GM19023 (cell line): ENCODE measurements around the gene SHC2.
"Not testable (repeated sequence)": the region's sequence is repeated elsewhere in the genome, so short reads cannot be mapped to it uniquely, and the experiment has no call there.

ENCODE experiments used
- ATAC-seq: cut with Tn5 transposase; IDR thresholded peaks from one replicate; pipeline ENCODE4 v1.9.1; 2021; ENCODE audit warnings: mild to moderate bottlenecking, moderate library complexity; ENCODE audit not compliant: unreplicated experiment

SHC2 gene

DNA sequence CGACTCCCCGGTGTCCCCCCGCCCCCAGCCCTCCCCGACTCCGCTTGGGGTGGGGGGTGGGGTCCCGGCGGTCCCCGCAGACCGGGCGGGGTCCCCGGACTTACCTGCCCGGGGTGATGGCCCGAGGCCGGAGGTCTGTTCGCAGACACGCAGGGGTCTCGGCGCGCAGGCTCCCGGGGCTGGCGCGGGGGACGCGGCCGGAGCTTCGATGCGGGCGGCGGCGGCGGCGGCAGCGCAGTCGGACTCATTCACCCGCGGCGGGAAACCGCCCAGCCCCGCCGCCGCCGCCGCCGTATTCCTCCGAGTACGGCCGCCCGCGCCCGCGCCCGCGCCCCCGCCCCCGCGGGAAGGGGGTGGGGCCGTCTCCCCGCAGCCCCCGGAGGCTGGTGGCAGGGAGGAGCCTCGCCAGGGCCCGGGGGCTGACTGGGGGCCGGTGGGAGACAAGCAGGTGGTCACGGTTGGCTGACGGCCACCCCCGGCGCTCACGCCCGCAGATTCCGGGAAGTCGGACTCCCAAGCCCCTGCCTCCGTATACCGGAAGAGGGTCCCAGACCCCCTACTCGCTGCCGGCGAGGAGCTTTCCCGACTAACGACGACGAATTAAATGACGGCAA lies 51.8 kb downstream of the SHC2 start, which contains the start of gene C2CD4C:
C2CD4C (minus strand) TSS at position 246 of the 614 bp plus-strand sequence. CDS start 786 bp downstream, outside the sequence.
- ATAC-seq: no peak

DNA sequence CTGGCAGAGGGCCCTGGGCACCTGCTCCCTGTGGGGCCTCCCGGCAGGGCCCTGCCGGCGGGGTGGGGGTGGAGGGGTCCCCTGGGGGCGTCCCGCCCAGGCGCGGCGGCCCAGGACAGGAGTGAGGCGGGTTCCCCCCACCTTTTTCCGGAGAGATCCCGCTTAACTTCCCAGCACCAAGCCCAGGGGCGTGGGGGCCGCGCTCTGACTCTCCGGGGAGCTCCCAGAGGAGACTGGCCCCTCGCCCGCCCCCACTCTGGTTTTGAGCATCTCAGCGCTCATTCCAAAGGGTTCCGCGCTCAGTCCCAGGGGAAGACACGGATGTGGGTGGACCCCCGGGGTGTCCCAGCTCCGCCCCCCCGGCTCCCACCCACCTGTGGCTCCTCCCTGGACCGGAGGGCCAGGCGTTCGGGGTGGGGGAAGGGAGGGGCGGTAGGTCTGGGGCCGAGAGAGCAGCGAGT lies 52.4 kb downstream of the SHC2 start:
- no peak for ATAC-seq

DNA sequence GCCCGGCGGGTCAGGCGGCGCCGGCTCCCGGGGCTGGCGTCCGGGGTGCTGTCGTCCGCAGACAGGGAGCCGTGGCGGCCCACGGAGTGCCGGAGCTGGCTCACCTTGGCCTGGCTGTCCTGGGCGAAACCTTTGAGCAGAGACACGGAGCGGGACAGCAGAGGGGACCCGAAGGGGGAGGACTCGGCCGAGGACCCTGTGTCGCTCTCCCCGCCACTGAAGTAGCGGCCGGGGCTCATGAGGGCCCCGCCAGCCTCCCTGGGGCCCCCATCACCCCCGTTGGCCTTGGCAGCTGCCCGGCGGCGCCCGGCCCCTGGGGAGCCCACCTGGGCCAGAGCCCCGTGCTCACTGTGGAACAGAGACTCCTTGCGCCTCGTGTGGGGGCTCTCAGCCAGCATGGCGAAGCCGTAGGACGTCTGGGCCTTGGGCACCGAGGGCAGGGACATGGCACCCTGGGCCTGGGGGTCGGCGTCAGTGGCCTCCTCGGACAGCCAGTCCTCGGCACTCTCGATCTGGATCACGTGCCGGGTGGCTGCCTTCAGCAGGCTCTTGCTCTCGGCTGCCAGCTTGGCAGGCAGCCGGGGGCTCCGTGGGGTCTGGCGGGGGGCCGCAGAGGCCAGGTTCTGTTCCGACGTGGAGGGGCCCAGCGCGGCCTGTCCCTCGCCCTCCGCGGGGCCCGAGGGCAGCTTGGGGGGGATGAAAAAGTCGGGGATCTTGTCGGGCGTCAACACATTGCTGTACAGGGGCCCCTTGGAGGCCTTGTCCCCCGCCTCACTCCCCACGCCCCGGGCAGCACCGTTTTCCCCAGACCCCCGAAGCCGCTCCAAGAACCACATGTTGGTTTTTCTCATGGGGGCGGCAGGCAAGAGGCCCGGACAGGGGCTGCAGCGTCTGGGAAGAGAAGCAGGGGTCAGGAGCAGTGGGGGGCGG lies 53.1 kb downstream of the SHC2 start:
- ATAC-seq: no peak

DNA sequence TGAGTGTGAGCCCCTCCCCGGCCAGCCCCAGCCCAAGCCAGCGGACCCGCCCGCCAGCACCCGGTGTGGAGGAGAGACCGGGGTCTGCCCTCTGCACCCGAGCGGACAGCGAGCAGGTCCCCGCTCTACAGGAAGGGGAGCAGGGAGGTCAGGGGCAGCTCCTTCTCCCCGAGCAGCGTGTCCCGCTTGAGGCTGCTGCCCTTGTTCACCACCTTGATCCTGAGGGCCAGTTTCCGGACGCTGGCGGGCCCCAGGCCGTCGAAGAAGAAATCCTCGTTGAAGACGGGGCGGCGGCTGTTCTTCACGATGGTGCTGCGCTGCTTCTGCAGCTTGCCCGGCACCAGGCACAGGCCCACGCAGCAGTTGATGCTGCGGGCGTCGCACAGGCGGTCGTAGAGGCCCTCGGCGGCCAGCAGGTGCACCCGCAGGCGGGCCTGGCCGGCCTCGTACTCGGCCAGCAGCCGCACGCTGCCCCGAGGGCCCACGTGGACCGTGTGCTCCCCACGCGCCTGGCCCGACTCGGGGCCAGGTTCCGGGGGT lies 53.8 kb downstream of the SHC2 start:
- ATAC-seq: no peak

DNA sequence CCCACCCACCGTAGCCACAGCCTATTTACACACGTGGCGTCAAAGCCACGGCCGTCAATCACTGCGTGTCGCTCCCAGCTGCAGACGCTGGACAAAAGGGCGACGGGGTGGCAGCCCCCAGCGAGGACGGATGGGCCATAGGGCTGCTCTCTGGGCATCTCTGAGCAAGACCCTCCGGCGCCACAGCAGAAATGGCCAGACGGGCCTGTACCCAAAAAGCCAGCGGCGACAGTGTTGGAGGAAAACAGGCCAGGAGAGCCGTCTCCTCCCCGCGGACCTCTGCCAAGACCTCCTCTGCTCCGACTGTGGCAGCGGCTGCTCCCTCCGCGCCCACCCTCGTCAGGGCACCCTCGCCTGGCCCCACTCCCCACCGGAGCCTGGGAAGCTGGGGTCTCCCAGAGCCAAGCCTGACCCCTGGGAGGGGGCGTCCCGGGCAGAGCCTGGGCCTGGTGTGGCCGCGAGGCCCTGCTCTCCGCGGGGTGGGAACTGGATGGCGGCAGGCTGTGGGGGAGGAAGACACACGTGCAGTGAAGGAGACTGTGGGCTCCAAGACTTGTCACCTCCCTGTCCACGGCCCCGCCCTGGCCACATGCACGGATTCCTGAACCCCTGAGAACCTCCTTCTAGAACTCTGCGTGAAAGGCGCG lies 54.6 kb downstream of the SHC2 start:
- ATAC-seq: no peak

DNA sequence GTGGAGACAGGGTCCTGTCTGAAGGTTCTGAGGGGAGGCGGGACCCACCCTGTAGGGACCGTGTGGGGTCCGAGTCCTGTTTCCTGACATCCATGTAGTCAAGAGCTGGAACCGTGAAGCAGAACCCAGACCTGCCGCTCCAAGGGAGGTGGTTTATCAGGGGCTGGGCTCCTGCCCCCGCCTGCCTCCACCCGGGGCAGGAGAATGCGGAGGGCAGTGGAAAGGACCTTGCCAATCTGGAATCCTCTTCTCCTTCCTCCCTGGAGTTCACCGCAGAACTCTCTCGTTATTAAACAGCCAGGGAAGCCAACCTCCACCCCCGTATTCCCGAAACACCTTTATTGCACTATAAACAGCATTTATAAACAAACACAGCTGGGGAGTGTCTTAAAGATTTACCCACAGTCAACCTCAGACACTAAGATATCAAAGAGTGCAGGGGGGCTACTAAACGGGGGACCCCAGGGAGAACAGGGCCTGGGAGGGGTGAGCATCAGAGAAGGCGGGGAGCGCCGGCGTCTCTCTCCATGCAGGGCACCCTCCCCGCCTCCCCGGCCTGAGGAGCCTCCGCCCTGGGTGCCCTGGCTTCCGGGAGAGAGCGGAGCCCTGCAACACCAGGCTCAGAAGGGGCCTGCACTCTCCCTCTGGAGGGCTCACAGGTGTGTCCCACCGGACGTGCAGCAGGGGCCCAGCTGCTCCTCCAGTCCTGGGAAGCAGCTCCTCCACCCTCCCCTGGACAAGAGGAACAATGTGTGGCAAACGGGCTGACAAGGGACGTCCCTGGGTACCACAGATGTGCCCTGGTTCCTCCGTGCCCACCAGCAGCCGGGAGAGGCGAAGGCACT lies 55.5 kb downstream of the SHC2 start:
- ATAC-seq: no peak

DNA sequence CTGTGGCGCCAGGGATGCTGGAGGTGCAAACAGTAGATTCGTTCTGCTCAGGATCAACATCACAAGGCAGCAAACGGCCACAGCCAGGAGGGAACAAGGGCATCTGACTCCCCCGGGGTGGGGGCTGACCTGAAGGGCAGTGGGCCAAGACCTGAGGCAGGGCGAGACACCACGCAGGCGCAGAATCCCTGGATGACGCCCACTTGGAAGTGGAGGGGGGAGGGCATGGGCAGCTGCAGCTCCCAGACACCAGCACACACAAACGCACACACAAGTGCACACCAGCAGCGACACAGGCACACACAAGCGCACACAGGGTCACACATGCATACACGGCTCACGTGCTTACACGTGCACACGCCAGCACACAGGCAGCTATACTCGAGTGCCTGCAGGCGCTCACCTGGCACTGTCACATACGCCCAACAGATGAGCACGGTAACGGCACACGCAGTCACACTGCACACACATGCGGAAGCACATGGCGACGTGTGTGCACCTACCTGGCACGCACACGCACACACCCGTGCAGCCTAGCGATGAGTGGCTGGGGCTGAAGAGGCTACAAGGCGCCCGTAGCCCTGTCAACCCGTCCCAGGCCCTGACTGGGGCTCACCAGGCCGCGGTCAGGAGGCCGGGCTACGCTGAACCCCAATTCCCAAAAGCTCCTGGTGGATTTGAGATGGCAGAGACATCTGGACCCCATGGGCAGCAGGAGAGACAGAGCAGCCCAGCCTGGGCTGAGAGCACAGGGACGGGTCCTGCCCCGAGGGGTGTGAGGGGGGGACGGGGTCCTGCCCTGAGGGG lies 57.4 kb downstream of the SHC2 start:
- ATAC-seq: no peak

DNA sequence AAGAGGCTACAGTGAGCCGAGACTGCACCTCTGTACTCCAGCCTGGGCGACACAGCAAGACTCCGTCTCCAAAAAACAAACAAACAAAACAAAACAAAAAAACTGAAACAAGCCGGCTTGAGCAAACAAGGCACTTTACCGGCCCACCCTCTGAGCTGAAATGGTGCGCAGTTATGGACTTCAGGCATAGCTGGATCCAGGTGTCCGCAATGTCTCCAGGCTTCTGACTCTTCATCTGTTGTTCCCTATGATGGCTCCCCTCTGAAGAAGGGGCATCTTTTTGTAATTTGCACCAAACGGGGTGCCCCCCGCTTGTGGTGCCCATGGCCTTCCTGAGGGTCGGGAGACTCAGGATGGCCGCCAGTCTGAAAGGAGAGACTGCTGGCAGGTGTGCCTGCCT lies 58.0 kb downstream of the SHC2 start:
- no peak for ATAC-seq

DNA sequence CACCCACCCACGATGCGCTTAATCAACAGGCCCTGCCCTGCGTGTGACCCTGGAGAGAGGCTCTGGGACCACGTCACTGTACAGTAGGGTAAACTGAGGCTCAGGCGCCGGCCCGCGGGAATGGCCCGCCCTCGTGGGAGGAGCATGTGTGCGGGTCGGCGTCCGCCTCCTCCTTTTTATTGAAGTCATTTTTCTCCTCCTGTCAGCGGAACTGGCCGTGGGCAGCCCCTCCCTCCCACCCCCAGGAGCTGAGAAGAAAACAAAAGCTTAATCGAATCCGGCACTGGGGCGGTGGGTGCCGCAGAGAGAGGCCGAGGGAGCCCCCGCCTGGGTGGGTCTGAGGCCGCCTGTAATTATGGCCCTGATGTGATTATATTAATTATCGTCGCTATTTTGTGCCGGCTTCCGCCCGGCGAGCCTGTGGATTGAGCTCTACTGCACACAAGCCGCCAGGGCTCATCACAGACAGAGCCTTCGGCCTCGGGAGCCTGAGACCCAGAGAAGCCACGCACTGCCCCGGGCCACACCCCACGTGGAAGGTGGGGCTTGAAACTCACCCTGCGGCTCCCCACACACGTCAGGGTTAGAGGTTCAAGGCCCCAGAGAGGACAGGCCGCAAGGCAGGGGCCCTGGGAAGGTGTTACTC lies 58.8 kb downstream of the SHC2 start:
- no peak for ATAC-seq

DNA sequence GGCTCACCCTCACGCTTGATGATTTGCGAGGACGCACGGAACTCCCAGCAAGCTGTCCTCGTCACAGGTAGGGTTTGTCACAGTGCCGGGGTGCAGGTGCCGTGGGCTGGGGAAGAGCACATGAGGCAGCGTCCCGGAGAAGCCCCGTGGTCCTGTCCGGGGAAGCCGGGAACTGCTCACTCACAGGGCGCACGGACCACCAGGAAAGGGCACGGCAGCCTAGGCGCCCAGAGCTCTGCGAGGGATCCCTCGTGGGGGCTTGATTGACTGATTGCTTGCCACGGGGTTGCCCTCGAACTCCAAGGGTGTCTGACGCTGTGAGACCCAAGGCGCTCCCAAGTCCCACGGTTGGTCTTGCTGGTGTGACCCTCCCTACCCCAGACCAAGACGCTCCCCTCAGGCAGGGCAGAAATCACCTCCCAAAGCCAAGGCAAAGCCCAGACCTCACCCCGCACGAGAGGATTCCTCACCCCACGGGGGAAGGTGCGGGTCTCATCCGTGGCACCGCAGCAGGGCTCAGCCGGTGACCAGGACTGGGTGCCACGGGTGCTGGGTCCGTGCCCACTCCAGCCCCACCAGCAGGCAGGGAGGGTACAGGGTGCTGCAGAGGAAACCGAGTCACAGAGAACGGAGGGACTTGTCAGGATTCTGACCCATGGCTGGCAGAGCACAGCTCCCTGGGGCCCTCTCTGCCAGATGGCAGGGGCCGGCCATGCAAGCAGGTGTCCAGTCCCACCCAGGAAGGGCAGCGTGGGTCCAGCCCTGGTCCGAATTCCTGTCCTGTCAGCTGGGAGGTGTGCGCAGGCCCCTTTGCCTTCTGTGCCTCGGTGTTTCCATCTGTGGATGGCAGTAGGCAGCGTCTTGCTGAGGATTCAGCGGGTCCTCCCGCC lies 59.6 kb downstream of the SHC2 start:
- no peak for ATAC-seq

DNA sequence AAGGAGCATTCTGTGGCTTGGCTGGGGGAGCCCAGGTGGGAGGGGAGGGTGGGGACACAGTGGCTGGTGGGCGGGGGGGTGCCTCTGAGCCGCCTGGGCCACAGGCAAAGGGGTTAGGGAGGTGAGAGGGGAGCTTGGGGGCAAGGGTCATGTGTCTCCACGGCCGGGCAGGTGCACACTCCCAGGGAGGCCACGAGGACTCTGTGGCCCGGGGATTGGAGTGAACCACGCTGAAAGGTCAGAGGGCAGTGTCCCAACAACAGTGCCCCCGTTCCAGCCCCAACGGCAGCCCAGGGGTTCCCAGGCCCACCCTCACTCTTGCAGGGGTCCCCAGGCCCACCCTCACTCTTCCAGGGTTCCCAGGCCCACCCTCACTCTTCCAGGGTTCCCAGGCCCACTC lies 61.5 kb downstream of the SHC2 start:
- no peak for ATAC-seq

DNA sequence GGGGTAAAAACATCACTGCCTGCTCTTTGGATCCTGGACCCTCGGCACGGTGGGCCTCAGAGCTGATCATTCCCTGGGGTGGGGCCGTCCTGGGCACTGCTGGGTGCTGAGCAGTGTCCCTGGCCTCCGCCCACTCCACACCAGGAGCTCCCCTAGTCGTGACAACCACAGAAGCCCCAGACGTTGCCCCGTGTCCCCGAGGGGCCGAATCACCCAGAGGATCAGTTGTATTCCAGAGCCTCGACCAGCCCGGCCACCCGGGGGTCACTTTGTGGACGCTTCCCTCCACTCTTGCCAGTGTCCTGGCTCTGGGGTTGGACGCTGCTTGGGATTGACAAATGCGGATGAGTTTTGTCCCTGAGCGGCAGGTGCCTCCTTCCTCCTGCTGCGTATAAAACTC lies 62.1 kb downstream of the SHC2 start:
- no peak for ATAC-seq

DNA sequence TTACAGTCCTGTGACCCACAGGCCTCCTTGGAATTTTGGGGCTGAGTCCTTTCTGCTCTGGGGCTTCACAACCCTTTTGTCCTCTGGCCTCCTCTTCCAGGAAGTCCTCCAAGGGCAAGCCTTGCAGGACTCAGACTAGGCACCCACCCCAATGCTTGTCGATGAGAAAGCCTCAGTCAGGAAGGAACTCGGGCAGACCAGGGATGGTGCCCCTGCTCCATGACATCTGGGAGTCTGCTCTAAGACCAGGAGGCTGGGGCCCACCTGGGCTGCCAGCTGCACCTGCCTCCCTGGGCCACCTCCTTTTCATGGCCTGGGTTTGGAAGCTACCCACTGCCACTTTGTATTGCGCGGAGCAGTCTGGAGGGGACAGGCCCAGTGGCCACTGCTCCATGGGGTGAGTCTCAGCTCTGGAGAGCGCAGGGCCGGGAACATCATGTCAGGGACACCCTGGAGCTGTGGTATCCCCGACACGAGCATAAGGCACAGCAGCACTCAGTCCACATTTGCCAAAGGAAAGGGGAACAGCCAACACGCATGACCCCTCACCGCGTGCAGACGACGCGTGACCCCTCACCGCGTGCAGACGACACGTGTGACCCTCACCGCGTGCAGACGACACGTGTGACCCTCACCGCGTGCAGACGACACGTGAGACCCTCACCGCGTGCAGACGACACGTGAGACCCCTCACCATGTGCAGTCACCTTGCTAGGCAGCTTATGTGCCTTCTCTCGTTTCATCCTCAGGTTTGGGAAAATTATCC lies 62.7 kb downstream of the SHC2 start:
- no peak for ATAC-seq

DNA sequence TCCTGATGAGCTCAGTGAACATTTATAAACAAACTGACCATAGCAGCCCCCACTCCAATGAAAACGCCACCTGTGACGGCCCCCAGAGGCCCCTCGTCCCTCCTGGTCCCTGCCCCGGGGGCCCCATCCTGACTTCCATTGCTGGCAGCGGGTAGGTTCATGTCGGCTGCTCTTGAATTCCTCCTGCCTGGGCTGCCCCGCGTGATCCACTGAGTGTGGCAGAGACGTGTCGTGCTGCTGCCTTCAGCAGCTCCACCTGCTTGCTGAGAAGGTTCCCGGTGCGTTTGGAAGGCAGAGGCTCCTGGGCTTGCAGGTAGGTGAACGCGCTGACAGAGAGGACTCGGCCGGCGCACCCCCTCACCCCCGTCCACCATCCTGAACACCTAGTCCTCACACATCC lies 63.5 kb downstream of the SHC2 start:
- no peak for ATAC-seq

DNA sequence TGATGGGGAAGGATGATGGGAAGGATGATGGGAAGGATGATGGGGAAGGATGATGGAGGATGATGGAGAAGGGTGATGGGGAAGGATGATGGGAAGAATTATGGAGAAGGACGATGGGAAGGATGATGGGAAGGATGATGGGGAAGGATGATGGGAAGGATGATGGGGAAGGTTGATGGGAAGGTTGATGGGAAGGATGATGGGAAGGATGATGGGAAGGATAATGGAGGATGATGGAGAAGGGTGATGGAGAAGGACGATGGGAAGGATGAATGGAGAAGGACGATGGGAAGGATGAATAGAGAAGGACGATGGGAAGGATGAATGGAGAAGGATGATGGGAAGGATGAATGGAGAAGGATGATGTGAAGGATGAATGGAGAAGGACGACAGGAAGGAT lies 65.4 kb downstream of the SHC2 start:
- ATAC-seq: no peak

DNA sequence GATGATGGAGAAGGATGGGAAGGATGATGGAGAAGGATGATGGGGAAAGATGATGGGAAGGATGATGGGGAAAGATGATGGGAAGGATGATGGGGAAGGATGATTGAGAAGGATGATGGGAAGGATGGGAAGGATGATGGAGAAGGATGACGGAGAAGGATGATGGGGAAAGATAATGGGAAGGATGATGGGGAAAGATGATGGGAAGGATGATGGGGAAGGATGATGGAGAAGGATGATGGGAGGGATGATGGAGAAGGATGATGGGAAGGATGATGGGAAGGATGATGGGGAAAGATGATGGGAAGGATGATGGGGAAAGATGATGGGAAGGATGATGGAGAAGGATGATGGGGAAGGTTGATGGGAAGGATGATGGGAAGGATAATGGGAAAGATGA lies 66.0 kb downstream of the SHC2 start:
- ATAC-seq: not testable (repeated sequence)

DNA sequence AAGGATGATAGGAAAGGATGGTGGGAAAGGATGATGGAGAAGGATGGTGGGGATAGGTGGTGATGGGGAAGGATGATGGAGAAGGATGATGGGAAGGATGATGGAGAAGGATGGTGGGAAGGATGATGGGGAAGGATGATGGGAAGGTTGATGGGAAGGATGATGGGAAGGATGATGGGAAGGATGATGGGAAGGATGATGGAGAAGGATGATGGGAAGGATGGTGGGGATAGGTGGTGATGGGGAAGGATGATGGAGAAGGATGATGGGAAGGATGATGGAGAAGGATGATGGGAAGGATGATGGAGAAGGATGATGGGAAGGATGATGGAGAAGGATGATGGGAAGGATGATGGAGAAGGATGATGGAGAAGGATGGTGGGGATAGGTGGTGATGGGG lies 67.3 kb downstream of the SHC2 start:
- ATAC-seq: not testable (repeated sequence)
